Stimulated activated naive CD8-positive, alpha-beta T cell treated with anti-CD3 and anti-CD28 coated beads, Interleukin-15, amount 100 ng/mL, for 72 hours (primary cell): Measurements from ENCODE around the gene AKAP1.
A peak's percentile ranks its signal among the peaks of the same experiment; 100 is the strongest.

Experiments
- ATAC-seq: fragments of 150-1000 bp; cut with Tn5 transposase; 2 replicates; pipeline ENCODE4 v1.10.0; 2021; ENCODE audit warnings: mild to moderate bottlenecking, moderate library complexity
- DNase-seq, 2 donors: peaks; one replicate each; pipeline ENCODE4 v3.0.0; 2021 to 2022
- H3K27ac Mint-ChIP-seq, 2 donors: one replicate each; pipeline ENCODE4 v1.8.0; 2022; ENCODE audit warnings: mild to moderate bottlenecking in 2 of 2, mixed read lengths in 2 of 2, moderate library complexity in 2 of 2
- H3K27me3 Mint-ChIP-seq: one replicate; pipeline ENCODE4 v1.8.0; 2022; ENCODE audit warnings: mixed read lengths
- H3K4me1 Mint-ChIP-seq: one replicate; pipeline ENCODE4 v1.8.0; 2022; ENCODE audit warnings: mild to moderate bottlenecking, mixed read lengths
- H3K4me3 Mint-ChIP-seq, 2 donors: one replicate each; pipeline ENCODE4 v1.8.0; 2022; ENCODE audit warnings: mild to moderate bottlenecking in 2 of 2, mixed read lengths in 2 of 2, moderate library complexity in 1 of 2
- H3K9me3 Mint-ChIP-seq, 2 donors: one replicate each; pipeline ENCODE4 v1.8.0; 2022; ENCODE audit warnings: mixed read lengths in 2 of 2

Gene AKAP1

DNA sequence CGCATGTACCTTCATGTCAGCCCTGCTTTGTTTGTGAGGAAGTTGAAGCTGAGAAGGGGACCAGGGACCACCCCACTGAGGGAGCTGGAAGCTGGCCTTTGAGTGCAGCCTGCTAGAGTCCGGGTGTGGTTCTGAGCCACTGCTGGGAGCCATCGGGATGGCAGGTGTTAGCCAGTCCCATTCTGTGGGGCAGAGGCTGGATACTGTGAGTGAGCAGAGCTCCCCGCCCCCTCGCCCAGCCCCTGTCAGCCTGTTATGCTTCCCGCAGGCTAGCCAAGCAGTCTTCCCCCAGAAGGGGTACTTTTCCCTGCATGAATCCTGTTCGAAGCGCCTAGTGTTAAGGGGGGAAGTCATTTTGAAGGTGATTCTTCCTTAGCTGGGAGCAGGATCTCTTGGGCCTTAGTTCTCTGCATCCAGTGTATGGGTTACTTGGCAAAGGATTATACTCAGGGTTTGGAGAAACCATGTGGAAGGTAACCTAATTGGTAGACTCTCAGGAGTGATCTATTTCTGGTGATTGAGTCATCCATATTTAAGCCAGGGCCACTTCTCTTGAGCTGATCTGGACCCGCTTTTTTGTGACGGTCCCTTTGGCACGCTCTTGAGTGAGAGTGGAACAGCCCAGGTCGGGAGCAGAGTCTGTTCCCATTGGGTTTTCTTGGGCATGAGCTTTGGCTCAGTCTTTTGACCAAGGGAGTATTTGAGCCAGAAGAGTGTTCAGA, 23.8 kb downstream of the AKAP1 start:
- no peaks in the 10 kb centered on the region for H3K9me3 Mint-ChIP-seq
- no peaks in the 10 kb centered on the region for H3K27me3 Mint-ChIP-seq
- no peak for ATAC-seq
- H3K27ac Mint-ChIP-seq = peak overlapping the region; percentile 73 to 89
- DNase-seq = no peak
- H3K4me1 Mint-ChIP-seq = no peaks in the 10 kb centered on the region
- no peak overlapping the region for H3K4me3 Mint-ChIP-seq

GRCh38 chr17:57109393-57110151, 24.5 kb downstream of the AKAP1 start:
- Mint-ChIP-seq H3K4me3 (no peak overlapping the region), H3K9me3 (no peaks in the 10 kb centered on the region), H3K27me3 (no peaks in the 10 kb centered on the region), H3K4me1 (no peaks in the 10 kb centered on the region), H3K27ac (peak overlapping the region; percentile 73 to 89)
- no peak for ATAC-seq
- DNase-seq = no peak

GRCh38 chr17:57110152-57110542, 25.1 kb downstream of the AKAP1 start:
- DNase-seq = no peak
- H3K9me3 Mint-ChIP-seq = no peaks in the 10 kb centered on the region
- no peak overlapping the region for H3K4me3 Mint-ChIP-seq
- no peaks in the 10 kb centered on the region for H3K27me3 Mint-ChIP-seq
- H3K27ac Mint-ChIP-seq = peak overlapping the region in 1 of 2 donors; percentile 48
- H3K4me1 Mint-ChIP-seq = no peaks in the 10 kb centered on the region
- ATAC-seq = no peak

GRCh38 chr17:57110579-57111325, 25.7 kb downstream of the AKAP1 start:
- peak overlapping the region in 1 of 2 donors; percentile 85 for H3K27ac Mint-ChIP-seq
- no peak for DNase-seq
- H3K9me3 Mint-ChIP-seq = no peaks in the 10 kb centered on the region
- no peaks in the 10 kb centered on the region for H3K27me3 Mint-ChIP-seq
- H3K4me1 Mint-ChIP-seq = no peaks in the 10 kb centered on the region
- H3K4me3 Mint-ChIP-seq = no peak overlapping the region
- ATAC-seq = no peak

DNA sequence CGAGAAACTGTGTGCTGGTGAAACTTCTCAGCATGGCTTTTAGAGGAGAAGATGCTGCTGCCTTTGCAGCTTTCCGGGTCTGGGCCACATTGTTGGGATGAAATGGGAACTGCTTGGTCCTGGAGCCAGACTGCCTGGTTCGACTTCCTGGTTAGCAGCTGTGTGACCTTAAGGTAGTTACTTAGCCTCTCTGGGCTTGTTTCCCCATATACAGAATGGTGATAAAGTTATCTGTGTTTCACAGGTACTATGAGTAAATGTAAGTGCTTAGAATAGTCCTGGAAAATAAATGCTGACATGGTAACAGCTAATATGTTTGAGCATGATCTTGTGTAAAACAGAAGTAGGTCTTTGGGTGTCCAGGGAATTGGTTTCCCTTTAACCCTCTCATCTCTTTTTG, 26.3 kb downstream of the AKAP1 start:
- no peak for ATAC-seq
- no peaks in the 10 kb centered on the region for H3K9me3 Mint-ChIP-seq
- no peak overlapping the region for H3K4me3 Mint-ChIP-seq
- no peak for DNase-seq
- peak overlapping the region in 1 of 2 donors; percentile 80 for H3K27ac Mint-ChIP-seq
- no peaks in the 10 kb centered on the region for H3K27me3 Mint-ChIP-seq
- H3K4me1 Mint-ChIP-seq = no peaks in the 10 kb centered on the region

GRCh38 chr17:57113011-57113410, 28.0 kb downstream of the AKAP1 start:
- DNase-seq = no peak
- H3K9me3 Mint-ChIP-seq = no peaks in the 10 kb centered on the region
- peak overlapping the region in 1 of 2 donors; percentile 84 for H3K27ac Mint-ChIP-seq
- H3K4me3 Mint-ChIP-seq = no peak overlapping the region
- ATAC-seq = no peak
- no peaks in the 10 kb centered on the region for H3K4me1 Mint-ChIP-seq
- H3K27me3 Mint-ChIP-seq = no peaks in the 10 kb centered on the region

- no peaks in the 10 kb centered on the region for H3K27me3 Mint-ChIP-seq
- no peak for ATAC-seq
- no peak overlapping the region for H3K4me3 Mint-ChIP-seq
- DNase-seq = no peak
- no peaks in the 10 kb centered on the region for H3K9me3 Mint-ChIP-seq
- H3K4me1 Mint-ChIP-seq = no peaks in the 10 kb centered on the region
- no peak overlapping the region for H3K27ac Mint-ChIP-seq
Measured at GRCh38 chr17:57113656-57114055, 28.6 kb downstream of the AKAP1 start.

- H3K9me3 Mint-ChIP-seq = no peaks in the 10 kb centered on the region
- ATAC-seq (peak; percentile 66), DNase-seq (peak; percentile 62 to 63)
- H3K27ac Mint-ChIP-seq = no peak overlapping the region
- H3K27me3 Mint-ChIP-seq = no peaks in the 10 kb centered on the region
- no peak overlapping the region for H3K4me3 Mint-ChIP-seq
- no peaks in the 10 kb centered on the region for H3K4me1 Mint-ChIP-seq
Measured at GRCh38 chr17:57114085-57114673, 29.1 kb downstream of the AKAP1 start.

DNA sequence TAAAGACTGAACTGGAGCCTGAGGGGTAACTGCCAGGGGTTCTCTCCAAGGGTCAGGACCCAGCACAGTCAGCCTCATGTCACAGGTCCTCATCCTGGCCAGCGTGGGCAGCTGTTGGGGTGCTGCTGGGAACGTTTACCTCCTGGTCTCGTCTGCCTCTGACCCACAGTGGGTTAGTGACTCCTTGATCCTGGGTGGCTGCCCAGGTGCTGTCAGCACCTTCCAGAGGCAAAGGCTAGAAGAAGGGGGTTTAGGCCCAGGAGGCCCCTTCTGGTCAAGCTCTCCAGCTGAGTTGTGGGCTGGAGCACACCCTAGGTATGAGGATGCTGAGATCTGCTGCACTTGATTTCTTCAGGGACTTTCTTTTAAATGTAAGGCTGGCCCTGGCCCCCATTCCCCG, 30.3 kb downstream of the AKAP1 start:
- DNase-seq = no peak
- H3K27ac Mint-ChIP-seq = no peak overlapping the region
- H3K27me3 Mint-ChIP-seq = no peaks in the 10 kb centered on the region

DNA sequence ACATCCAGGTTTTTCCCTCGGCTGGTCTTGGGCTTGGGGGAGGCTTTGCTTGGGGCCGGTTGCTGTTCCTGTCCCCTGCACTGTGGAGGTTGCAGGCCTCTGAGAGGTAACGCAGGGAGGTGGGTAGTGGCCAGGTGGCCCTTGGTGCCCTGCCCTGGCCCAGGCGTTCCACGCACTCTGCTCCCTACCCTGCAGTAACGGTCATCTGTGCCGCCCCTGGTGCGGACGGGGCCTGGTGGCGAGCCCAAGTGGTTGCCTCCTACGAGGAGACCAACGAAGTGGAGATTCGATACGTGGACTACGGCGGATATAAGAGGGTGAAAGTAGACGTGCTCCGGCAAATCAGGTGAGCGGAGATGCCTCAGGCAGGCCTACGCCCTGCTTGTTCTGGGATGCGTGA, 30.9 kb downstream of the AKAP1 start:
- Mint-ChIP-seq H3K27me3 (no peaks in the 10 kb centered on the region), H3K4me1 (no peaks in the 10 kb centered on the region)

More for the DNA sequence above, 30.3 kb downstream of the AKAP1 start:
- Mint-ChIP-seq H3K4me3 (no peak overlapping the region), H3K9me3 (no peaks in the 10 kb centered on the region), H3K4me1 (no peaks in the 10 kb centered on the region)
- ATAC-seq = no peak

DNA sequence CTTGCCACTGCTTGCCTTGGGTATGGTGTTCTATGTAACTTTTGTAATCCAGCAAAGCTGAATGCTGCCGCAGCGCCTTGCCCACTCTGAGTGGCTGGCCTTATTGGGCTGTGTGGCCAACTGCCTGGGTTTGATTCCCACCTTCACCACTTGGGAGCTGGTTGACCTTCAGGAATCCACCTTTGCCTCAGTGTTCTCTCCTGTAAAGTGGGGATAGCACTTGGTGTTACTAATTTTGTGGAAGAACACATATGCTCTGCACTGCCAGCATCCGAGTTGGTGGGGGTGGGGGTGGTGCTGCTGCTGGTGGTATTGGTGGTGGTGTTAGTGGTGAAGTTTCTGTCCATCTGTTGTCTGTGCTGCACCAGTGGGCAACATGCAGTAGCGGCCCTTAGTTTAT, 32.8 kb downstream of the AKAP1 start:
- no peak for ATAC-seq
- peak overlapping the region in 1 of 2 donors; percentile 7 for H3K27ac Mint-ChIP-seq
- no peak for DNase-seq
- H3K4me3 Mint-ChIP-seq = no peak overlapping the region
- H3K9me3 Mint-ChIP-seq = no peaks in the 10 kb centered on the region
- H3K4me1 Mint-ChIP-seq = no peaks in the 10 kb centered on the region
- no peaks in the 10 kb centered on the region for H3K27me3 Mint-ChIP-seq

More for the DNA sequence above, 30.9 kb downstream of the AKAP1 start:
- H3K4me3 Mint-ChIP-seq = no peak overlapping the region
- no peak for ATAC-seq
- no peak overlapping the region for H3K27ac Mint-ChIP-seq
- DNase-seq = no peak
- no peaks in the 10 kb centered on the region for H3K9me3 Mint-ChIP-seq

GRCh38 chr17:57120814-57121213, 35.8 kb downstream of the AKAP1 start:
- Mint-ChIP-seq H3K9me3 (no peaks in the 10 kb centered on the region), H3K27me3 (no peaks in the 10 kb centered on the region), H3K4me3 (no peak overlapping the region), H3K27ac (no peak overlapping the region), H3K4me1 (peaks cover 2% of the 10 kb centered on the region)
- no peak for ATAC-seq
- no peak for DNase-seq

GRCh38 chr17:57121308-57122042, 36.4 kb downstream of the AKAP1 start:
- H3K27me3 Mint-ChIP-seq = no peaks in the 10 kb centered on the region
- no peaks in the 10 kb centered on the region for H3K9me3 Mint-ChIP-seq
- H3K27ac Mint-ChIP-seq = no peak overlapping the region
- peaks cover 8% of the 10 kb centered on the region for H3K4me1 Mint-ChIP-seq
- no peak for ATAC-seq
- DNase-seq = no peak
- no peak overlapping the region for H3K4me3 Mint-ChIP-seq

GRCh38 chr17:57124053-57124452, 39.0 kb downstream of the AKAP1 start:
- H3K27ac Mint-ChIP-seq = no peak overlapping the region
- DNase-seq (no peak), ATAC-seq (no peak)
- H3K9me3 Mint-ChIP-seq = no peaks in the 10 kb centered on the region
- no peaks in the 10 kb centered on the region for H3K27me3 Mint-ChIP-seq
- peaks cover 8% of the 10 kb centered on the region for H3K4me1 Mint-ChIP-seq
- no peak overlapping the region for H3K4me3 Mint-ChIP-seq

GRCh38 chr17:57125406-57125805, 40.4 kb downstream of the AKAP1 start:
- Mint-ChIP-seq H3K4me1 (peaks cover 8% of the 10 kb centered on the region), H3K9me3 (no peaks in the 10 kb centered on the region), H3K27me3 (no peaks in the 10 kb centered on the region), H3K4me3 (no peak overlapping the region), H3K27ac (no peak overlapping the region)
- DNase-seq (no peak), ATAC-seq (no peak)
